ENCODE data around the gene MEGF11.

DNA sequence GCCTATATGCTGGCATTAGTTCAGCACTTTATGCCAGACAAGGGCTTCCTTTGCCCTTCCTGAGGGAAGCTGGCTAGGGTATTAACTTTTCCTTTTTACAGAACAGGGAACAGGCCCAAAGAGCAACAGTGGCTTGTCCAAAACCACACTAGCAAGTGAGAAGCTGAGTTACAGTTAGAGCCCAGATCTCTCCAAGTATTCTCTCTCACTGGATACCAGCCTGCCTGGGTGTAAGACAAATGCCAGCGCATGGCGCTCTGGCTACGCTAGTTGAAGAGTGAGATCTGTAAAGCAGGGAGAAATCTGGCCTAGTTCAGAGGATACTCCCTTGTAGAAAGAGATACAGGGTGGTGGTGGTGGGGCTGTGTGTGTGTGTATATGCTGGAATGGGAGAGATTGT is 345.9 kb downstream of the MEGF11 start:
- TF ChIP-seq ZFHX2 (tag by site-specific recombination; conservative IDR thresholded peaks at IDR 0.05): no peak
- TF ChIP-seq, protein P1, sequence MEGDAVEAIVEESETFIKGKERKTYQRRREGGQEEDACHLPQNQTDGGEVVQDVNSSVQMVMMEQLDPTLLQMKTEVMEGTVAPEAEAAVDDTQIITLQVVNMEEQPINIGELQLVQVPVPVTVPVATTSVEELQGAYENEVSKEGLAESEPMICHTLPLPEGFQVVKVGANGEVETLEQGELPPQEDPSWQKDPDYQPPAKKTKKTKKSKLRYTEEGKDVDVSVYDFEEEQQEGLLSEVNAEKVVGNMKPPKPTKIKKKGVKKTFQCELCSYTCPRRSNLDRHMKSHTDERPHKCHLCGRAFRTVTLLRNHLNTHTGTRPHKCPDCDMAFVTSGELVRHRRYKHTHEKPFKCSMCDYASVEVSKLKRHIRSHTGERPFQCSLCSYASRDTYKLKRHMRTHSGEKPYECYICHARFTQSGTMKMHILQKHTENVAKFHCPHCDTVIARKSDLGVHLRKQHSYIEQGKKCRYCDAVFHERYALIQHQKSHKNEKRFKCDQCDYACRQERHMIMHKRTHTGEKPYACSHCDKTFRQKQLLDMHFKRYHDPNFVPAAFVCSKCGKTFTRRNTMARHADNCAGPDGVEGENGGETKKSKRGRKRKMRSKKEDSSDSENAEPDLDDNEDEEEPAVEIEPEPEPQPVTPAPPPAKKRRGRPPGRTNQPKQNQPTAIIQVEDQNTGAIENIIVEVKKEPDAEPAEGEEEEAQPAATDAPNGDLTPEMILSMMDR (tag by site-specific recombination; IDR thresholded peaks at IDR 0.05): no peak
- TF ChIP-seq ZNF324 (tag by site-specific recombination; IDR thresholded peaks at IDR 0.05): no peak
- no peak for TF ChIP-seq ZNF274 (IDR thresholded peaks at IDR 0.05; ENCODE audit: low read length)
- TF ChIP-seq ZNF274 (tag by site-specific recombination; IDR thresholded peaks at IDR 0.05; ENCODE audit: borderline replicate concordance): no peak
- TF ChIP-seq ZNF174 (tag by site-specific recombination; IDR thresholded peaks at IDR 0.05): no peak
- TF ChIP-seq ZNF510 (tag by site-specific recombination; IDR thresholded peaks at IDR 0.05; ENCODE audit: insufficient replicate concordance): no peak
- TF ChIP-seq, protein P2, sequence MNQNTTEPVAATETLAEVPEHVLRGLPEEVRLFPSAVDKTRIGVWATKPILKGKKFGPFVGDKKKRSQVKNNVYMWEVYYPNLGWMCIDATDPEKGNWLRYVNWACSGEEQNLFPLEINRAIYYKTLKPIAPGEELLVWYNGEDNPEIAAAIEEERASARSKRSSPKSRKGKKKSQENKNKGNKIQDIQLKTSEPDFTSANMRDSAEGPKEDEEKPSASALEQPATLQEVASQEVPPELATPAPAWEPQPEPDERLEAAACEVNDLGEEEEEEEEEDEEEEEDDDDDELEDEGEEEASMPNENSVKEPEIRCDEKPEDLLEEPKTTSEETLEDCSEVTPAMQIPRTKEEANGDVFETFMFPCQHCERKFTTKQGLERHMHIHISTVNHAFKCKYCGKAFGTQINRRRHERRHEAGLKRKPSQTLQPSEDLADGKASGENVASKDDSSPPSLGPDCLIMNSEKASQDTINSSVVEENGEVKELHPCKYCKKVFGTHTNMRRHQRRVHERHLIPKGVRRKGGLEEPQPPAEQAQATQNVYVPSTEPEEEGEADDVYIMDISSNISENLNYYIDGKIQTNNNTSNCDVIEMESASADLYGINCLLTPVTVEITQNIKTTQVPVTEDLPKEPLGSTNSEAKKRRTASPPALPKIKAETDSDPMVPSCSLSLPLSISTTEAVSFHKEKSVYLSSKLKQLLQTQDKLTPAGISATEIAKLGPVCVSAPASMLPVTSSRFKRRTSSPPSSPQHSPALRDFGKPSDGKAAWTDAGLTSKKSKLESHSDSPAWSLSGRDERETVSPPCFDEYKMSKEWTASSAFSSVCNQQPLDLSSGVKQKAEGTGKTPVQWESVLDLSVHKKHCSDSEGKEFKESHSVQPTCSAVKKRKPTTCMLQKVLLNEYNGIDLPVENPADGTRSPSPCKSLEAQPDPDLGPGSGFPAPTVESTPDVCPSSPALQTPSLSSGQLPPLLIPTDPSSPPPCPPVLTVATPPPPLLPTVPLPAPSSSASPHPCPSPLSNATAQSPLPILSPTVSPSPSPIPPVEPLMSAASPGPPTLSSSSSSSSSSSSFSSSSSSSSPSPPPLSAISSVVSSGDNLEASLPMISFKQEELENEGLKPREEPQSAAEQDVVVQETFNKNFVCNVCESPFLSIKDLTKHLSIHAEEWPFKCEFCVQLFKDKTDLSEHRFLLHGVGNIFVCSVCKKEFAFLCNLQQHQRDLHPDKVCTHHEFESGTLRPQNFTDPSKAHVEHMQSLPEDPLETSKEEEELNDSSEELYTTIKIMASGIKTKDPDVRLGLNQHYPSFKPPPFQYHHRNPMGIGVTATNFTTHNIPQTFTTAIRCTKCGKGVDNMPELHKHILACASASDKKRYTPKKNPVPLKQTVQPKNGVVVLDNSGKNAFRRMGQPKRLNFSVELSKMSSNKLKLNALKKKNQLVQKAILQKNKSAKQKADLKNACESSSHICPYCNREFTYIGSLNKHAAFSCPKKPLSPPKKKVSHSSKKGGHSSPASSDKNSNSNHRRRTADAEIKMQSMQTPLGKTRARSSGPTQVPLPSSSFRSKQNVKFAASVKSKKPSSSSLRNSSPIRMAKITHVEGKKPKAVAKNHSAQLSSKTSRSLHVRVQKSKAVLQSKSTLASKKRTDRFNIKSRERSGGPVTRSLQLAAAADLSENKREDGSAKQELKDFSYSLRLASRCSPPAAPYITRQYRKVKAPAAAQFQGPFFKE (tag by site-specific recombination; IDR thresholded peaks at IDR 0.05; ENCODE audit: borderline replicate concordance): no peak
- TF ChIP-seq GLI4 (tag by site-specific recombination; IDR thresholded peaks at IDR 0.05): no peak
- TF ChIP-seq YY1 (tag by site-specific recombination; IDR thresholded peaks at IDR 0.05): no peak
- no peak for TF ChIP-seq ZNF184 (tag by site-specific recombination; IDR thresholded peaks at IDR 0.05)
- no peak for TF ChIP-seq ZNF624 (tag by site-specific recombination; IDR thresholded peaks at IDR 0.05)
